Parathyroid adenoma (tissue), 2 donors: Measurements from ENCODE around the gene AMBN.
A peak's percentile ranks its signal among the peaks of the same experiment; 100 is the strongest.

Experiments used
- H2AFZ ChIP-seq: fragments of 300-600 bp; sonication (generic); one replicate; pipeline ENCODE4 v1.7.0; 2017; ENCODE audit warnings: antibody characterized with exemption, mild to moderate bottlenecking
- H3K27ac ChIP-seq: fragments of 300-600 bp; sonication (generic); one replicate; pipeline ENCODE4 v1.7.0; 2017
- H3K27me3 ChIP-seq: fragments of 300-600 bp; sonication (generic); one replicate; pipeline ENCODE4 v1.7.0; 2017; ENCODE audit warnings: low read length; ENCODE audit not compliant: control insufficient read depth, insufficient read depth
- H3K36me3 ChIP-seq: fragments of 300-600 bp; sonication (generic); one replicate; pipeline ENCODE4 v1.7.0; 2017; ENCODE audit warnings: low read length; ENCODE audit not compliant: control insufficient read depth, insufficient read depth
- H3K4me1 ChIP-seq: fragments of 300-600 bp; sonication (generic); one replicate; pipeline ENCODE4 v1.7.0; 2017; ENCODE audit warnings: control low read depth
- H3K4me2 ChIP-seq: fragments of 300-600 bp; sonication (generic); one replicate; pipeline ENCODE4 v1.7.0; 2017; ENCODE audit warnings: low read length
- H3K4me3 ChIP-seq: fragments of 300-600 bp; sonication (generic); one replicate; pipeline ENCODE4 v1.7.0; 2017; ENCODE audit warnings: low read depth, low read length
- H3K79me2 ChIP-seq: fragments of 300-600 bp; sonication (generic); one replicate; pipeline ENCODE4 v1.7.0; 2017; ENCODE audit warnings: control low read depth
- H3K9ac ChIP-seq: fragments of 300-600 bp; sonication (generic); one replicate; pipeline ENCODE4 v1.7.0; 2017; ENCODE audit warnings: mild to moderate bottlenecking
- H3K9me3 ChIP-seq: fragments of 300-600 bp; sonication (generic); one replicate; pipeline ENCODE4 v1.7.0; 2017; ENCODE audit warnings: low read length; ENCODE audit not compliant: control insufficient read depth
- TF ChIP-seq, protein P1 (sequence below): fragments of 300-600 bp; sonication (generic); IDR thresholded peaks from one replicate; pipeline ENCODE4 v1.7.0; 2017; ENCODE audit warnings: antibody characterized with exemption, mild to moderate bottlenecking
- donor health status: primary hyperparathyroidism.

The AMBN gene

DNA sequence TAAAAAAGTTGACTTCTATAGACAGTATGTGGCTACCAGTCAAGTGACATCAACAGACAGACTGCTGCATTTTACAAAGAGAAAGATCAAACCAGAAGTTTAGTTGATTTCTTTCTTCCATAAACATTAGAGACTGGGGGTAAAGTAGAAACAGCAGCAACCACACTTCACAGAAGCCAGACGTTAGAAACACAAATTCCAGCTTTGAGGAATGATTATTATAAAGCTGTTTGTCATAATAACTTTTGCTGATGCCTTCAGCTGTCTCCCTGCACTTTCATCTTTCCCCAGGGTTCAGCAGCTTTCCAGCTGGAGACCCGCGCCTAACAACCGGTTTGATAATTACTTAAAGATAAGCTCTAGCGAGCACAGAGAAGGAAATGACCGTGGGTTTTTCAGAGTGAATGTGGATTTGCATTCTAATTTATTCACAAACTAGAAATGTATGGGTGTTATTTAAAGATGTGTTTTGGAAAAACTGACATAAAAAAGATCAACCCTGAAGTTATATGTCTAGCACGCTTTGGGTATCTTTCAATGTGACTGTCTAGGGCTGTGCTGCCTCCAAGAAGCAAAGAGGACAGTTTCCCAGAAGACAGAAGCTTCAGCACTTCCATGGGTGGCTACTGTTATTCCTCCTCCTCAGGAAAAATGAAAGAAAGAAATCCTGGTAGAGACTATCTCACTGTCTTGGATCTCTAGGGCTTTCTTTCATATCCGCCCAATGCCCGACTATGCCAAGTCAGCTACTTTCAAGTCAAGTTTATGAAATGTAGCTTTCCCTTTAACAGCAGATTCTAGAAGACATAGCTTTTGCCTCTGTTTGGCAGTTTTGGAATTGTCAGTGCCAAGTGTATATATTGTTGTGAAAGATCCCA is 21.5 kb downstream of the AMBN start:
- Histone ChIP-seq H3K4me3 (peak overlapping the region; percentile 41), H3K27ac (peak overlapping the region; percentile 29), H3K36me3 (no peaks in the 10 kb centered on the region), H3K9ac (no peak overlapping the region), H3K4me2 (peak overlapping the region; percentile 60), H2AFZ (peak overlapping the region; percentile 51), H3K27me3 (no peaks in the 10 kb centered on the region), H3K4me1 (no peaks in the 10 kb centered on the region), H3K79me2 (no peaks in the 10 kb centered on the region), H3K9me3 (no peaks in the 10 kb centered on the region)
- TF ChIP-seq, protein P1, sequence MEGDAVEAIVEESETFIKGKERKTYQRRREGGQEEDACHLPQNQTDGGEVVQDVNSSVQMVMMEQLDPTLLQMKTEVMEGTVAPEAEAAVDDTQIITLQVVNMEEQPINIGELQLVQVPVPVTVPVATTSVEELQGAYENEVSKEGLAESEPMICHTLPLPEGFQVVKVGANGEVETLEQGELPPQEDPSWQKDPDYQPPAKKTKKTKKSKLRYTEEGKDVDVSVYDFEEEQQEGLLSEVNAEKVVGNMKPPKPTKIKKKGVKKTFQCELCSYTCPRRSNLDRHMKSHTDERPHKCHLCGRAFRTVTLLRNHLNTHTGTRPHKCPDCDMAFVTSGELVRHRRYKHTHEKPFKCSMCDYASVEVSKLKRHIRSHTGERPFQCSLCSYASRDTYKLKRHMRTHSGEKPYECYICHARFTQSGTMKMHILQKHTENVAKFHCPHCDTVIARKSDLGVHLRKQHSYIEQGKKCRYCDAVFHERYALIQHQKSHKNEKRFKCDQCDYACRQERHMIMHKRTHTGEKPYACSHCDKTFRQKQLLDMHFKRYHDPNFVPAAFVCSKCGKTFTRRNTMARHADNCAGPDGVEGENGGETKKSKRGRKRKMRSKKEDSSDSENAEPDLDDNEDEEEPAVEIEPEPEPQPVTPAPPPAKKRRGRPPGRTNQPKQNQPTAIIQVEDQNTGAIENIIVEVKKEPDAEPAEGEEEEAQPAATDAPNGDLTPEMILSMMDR: no peak

DNA sequence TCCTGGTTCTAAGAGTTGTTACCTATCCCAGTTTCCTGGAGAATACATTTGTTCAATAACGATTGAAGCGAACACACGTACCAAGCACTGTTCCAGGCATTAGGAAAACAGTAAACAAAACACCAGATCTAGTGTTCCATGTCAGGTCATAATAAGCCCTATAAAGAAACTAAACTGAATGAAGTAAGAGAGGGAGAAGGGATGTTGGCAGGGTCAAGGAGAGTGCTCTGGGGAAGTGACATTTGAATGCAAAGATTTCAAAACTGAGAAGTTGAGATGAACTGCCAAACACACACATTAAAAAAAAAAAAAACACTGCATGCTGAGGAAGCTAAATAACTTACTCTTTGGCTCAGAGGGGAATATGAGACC is 22.1 kb downstream of the AMBN start:
- no peaks in the 10 kb centered on the region for H3K27me3 ChIP-seq
- TF ChIP-seq, protein P1: no peak
- H3K4me3 ChIP-seq: peak overlapping the region; percentile 41
- H3K36me3 ChIP-seq: no peaks in the 10 kb centered on the region
- peak overlapping the region; percentile 60 for H3K4me2 ChIP-seq
- H3K9ac ChIP-seq: no peak overlapping the region
- H2AFZ ChIP-seq: peak overlapping the region; percentile 51
- H3K79me2 ChIP-seq: no peaks in the 10 kb centered on the region
- H3K27ac ChIP-seq: peak overlapping the region; percentile 29
- no peaks in the 10 kb centered on the region for H3K4me1 ChIP-seq
- H3K9me3 ChIP-seq: no peaks in the 10 kb centered on the region

DNA sequence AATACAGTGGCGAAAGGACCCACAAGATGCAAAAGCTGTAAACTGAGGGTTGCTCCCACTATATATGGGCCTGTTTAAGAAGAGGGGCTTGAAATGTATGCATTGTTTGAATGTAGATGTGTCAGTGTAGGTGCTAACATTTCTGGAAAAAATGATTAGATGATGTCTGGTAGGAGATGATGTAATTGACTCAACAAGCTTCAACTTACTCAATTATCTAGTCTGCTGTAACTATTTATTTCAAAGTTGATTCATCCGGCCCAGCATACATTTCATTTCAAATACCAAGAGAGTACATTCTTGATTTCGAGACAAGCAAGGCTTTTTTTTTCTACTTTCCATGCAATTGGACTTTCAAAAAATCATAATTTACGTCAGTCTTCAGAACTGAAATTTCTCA is 27.2 kb downstream of the AMBN start:
- Histone ChIP-seq H3K9me3 (no peaks in the 10 kb centered on the region), H3K36me3 (no peaks in the 10 kb centered on the region), H3K4me3 (no peak overlapping the region), H3K9ac (no peak overlapping the region), H3K27me3 (no peaks in the 10 kb centered on the region), H3K27ac (no peak overlapping the region), H3K79me2 (no peaks in the 10 kb centered on the region), H2AFZ (no peak overlapping the region), H3K4me1 (no peaks in the 10 kb centered on the region), H3K4me2 (no peak overlapping the region)
- TF ChIP-seq, protein P1: no peak

DNA sequence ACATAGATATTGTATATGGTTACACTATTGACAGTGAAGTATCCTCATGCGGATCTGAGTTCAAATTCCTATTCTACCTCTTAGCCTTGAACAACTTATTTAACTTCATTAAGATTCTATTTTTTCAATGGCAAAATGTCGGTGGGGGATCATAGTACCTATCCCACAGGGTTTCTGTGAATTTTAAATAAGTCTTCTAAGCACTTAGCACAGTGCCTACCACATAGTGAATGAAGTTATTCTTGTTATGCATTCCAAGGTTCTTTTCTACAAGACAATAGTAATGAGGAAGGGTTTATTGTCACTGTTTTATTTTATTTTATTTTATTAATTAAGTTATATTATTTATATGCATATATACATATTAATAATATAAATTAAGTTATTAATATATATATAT is 27.7 kb downstream of the AMBN start:
- no peaks in the 10 kb centered on the region for H3K9me3 ChIP-seq
- TF ChIP-seq, protein P1: no peak
- H3K4me1 ChIP-seq: no peaks in the 10 kb centered on the region

DNA sequence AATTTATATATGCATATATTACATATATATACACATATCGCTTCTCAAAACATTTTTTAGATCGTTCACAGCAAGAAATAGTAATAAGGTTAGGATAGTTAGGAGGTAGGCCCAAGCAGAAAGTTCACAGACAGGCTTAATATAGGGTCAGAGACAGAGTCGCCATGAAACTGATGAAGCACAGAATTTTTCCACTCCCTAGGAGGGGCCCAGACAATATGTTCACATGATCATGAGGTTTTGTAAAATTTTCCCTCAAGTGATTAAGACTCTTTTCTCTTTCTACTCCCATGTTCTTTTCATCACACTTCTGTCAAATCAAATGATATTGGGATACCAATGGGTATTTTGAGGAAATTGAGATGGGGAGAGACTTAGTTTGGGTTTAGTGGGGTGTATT is 31.3 kb downstream of the AMBN start:
- Histone ChIP-seq H2AFZ (no peak overlapping the region), H3K9me3 (no peaks in the 10 kb centered on the region), H3K79me2 (no peaks in the 10 kb centered on the region), H3K36me3 (no peaks in the 10 kb centered on the region), H3K27me3 (no peaks in the 10 kb centered on the region), H3K4me1 (no peaks in the 10 kb centered on the region), H3K4me3 (no peak overlapping the region), H3K9ac (no peak overlapping the region), H3K27ac (no peak overlapping the region), H3K4me2 (no peak overlapping the region)
- TF ChIP-seq, protein P1: no peak

More for the DNA sequence above, 27.7 kb downstream of the AMBN start:
- Histone ChIP-seq H3K79me2 (no peaks in the 10 kb centered on the region), H3K27ac (no peak overlapping the region), H2AFZ (no peak overlapping the region), H3K4me2 (no peak overlapping the region), H3K36me3 (no peaks in the 10 kb centered on the region), H3K27me3 (no peaks in the 10 kb centered on the region), H3K9ac (no peak overlapping the region), H3K4me3 (no peak overlapping the region)
